HepG2 (cell line): ENCODE data around the gene HNRNPUL2. TPM values are rescaled to one million over a fixed set of nuclear protein-coding genes. Genes with fewer than 3 reads are reported as not detected.

ENCODE experiments used
- CBX5 ChIP-seq: sonication (generic); formaldehyde crosslinking; IDR thresholded peaks from 2 replicates; pipeline ENCODE4 v1.4.0; 2020; ENCODE audit warnings: missing genetic modification reagents, borderline replicate concordance
- ERF ChIP-seq: IDR thresholded peaks from 2 replicates; pipeline ENCODE4 v1.6.1; 2018; ENCODE audit warnings: missing biosample characterization, missing genetic modification reagents
- HDAC6 ChIP-seq: fragments of 200-600 bp; sonication (generic); IDR thresholded peaks from 2 replicates; pipeline ENCODE4 v1.7.0; 2017; ENCODE audit warnings: mild to moderate bottlenecking, antibody characterized with exemption, low read length, low read depth
- HIC2 ChIP-seq: sonication (generic); formaldehyde crosslinking; IDR thresholded peaks from 2 replicates; pipeline ENCODE4 v1.9.0; 2022; ENCODE audit warnings: low read depth, missing genetic modification reagents
- MAFK ChIP-seq, 2 experiments: IDR thresholded peaks in 1 of 2; conservative IDR thresholded peaks in 1 of 2; 2 replicates each; pipeline ENCODE4 v1.6.1; 2011; ENCODE audit warnings: improper control_type of control experiment in 2 of 2, low read length in 2 of 2
- RNF2 ChIP-seq: fragments of 450-650 bp; conservative IDR thresholded peaks from 2 replicates; pipeline ENCODE4 v1.6.1; 2016; ENCODE audit warnings: low read depth
- SKI ChIP-seq: fragments of 450-650 bp; IDR thresholded peaks from one replicate; pipeline ENCODE4 v1.6.1; 2018; ENCODE audit warnings: mild to moderate bottlenecking; ENCODE audit not compliant: partially characterized antibody
- SYNCRIP ChIP-seq: fragments of 200-400 bp; formaldehyde crosslinking; IDR thresholded peaks from 2 replicates; pipeline ENCODE4 v1.6.1; 2018; ENCODE audit warnings: mild to moderate bottlenecking, low read depth, low read length; ENCODE audit not compliant: insufficient read depth
- TBL1XR1 ChIP-seq: fragments of 150-350 bp; IDR thresholded peaks from 2 replicates; pipeline ENCODE4 v1.6.1; 2014; ENCODE audit warnings: borderline replicate concordance, low read length; ENCODE audit not compliant: partially characterized antibody
- TCF7 ChIP-seq: sonication (generic); IDR thresholded peaks from 2 replicates; pipeline ENCODE4 v1.6.1; 2016; ENCODE audit warnings: antibody characterized with exemption, low read depth
- ZBTB4 ChIP-seq: sonication (generic); formaldehyde crosslinking; IDR thresholded peaks from 2 replicates; pipeline ENCODE4 v1.4.0; 2020; ENCODE audit warnings: missing genetic modification reagents, mild to moderate bottlenecking, borderline replicate concordance
- ZHX1 ChIP-seq: sonication (generic); formaldehyde crosslinking; IDR thresholded peaks from 2 replicates; pipeline ENCODE4 v1.8.1; 2022; ENCODE audit warnings: low read depth, mild to moderate bottlenecking, missing genetic modification reagents
- ZNF12 ChIP-seq: sonication (generic); formaldehyde crosslinking; IDR thresholded peaks from 2 replicates; pipeline ENCODE4 v1.5.0; 2020; ENCODE audit warnings: missing genetic modification reagents
- ZNF747 ChIP-seq: sonication (generic); formaldehyde crosslinking; IDR thresholded peaks from 2 replicates; pipeline ENCODE4 v1.8.1; 2023; ENCODE audit warnings: missing genetic modification reagents, mild to moderate bottlenecking, borderline replicate concordance
- polyA plus RNA-seq, 8 experiments: library from polyadenylated mRNA; depleted of rRNA in 3 of 8; stranded (reverse) in 7 of 8; unstranded in 1 of 8; fragments of >200 nt; fragmentation: Illumina TruSeq in 4 of 8; extraction: Trizol in 4 of 8; gene quantifications; 2 replicates each; pipeline versions ENCODE4 v1.2.1 to v1.2.3, GENCODE V29; 2011 to 2016; ENCODE audit warnings: low read depth in 4 of 8, missing spikeins in 1 of 8, mixed read lengths in 1 of 8; ENCODE audit not compliant: insufficient read depth in 1 of 8
- total RNA-seq, 5 experiments: library from RNA; depleted of rRNA; stranded (reverse); fragments of >200 nt; fragmentation: Illumina TruSeq; extraction: Trizol; gene quantifications; 2 replicates each; pipeline ENCODE4 v1.2.3, GENCODE V29; 2016; ENCODE audit warnings: low read depth in 1 of 5

Gene HNRNPUL2
- total and polyA plus RNA-seq, 2 of the 13 experiments (the other 11 are each of a cell fraction or from before 2014, with no cell fraction given), result 8.4 to 9.6 TPM

GRCh38 chr11:62727165-62727871 is at the start of gene HNRNPUL2 (continued):
- no peak for TF ChIP-seq MAFK (conservative IDR thresholded peaks at IDR 0.05 in 1 of 2, IDR thresholded peaks at IDR 0.05 in 1 of 2; ENCODE audit: low read length in 2 of 2)
- no peak for TF ChIP-seq HDAC6
- peak; percentile 24; the same call in 1 of the 2 replicates for TF ChIP-seq ZNF12
- TF ChIP-seq RNF2, result peak; percentile 99
- peak; percentile 91; the same call in 1 of the 2 replicates for TF ChIP-seq CBX5 (CRISPR knock-in tag)
- TF ChIP-seq ZHX1 (CRISPR knock-in tag), result 0 out of 2 replicates have a peak, but pooled peaks have one; percentile 60
- TF ChIP-seq ERF (CRISPR knock-in tag), result peak; percentile 93
- TF ChIP-seq HIC2 (CRISPR knock-in tag), result peak; percentile 71; the same call in 1 of the 2 replicates
- TF ChIP-seq SKI, result peak; percentile 73
- peak; percentile 84; the same call in 1 of the 2 replicates for TF ChIP-seq ZNF747
- TF ChIP-seq TCF7, result no peak
- no peak for TF ChIP-seq SYNCRIP
- TF ChIP-seq ZBTB4 (CRISPR knock-in tag), result peak; percentile 57; the same call in 1 of the 2 replicates
- TF ChIP-seq TBL1XR1, result no peak
